ENCODE results near the gene NUDT16L1. TPM values are rescaled to one million over a fixed set of nuclear protein-coding genes. Genes with fewer than 3 reads are reported as not detected.

Gene NUDT16L1
- total and polyA plus RNA-seq, 5 donors from 2014 or later: 43.7 to 110 (median 88.0) TPM

DNA sequence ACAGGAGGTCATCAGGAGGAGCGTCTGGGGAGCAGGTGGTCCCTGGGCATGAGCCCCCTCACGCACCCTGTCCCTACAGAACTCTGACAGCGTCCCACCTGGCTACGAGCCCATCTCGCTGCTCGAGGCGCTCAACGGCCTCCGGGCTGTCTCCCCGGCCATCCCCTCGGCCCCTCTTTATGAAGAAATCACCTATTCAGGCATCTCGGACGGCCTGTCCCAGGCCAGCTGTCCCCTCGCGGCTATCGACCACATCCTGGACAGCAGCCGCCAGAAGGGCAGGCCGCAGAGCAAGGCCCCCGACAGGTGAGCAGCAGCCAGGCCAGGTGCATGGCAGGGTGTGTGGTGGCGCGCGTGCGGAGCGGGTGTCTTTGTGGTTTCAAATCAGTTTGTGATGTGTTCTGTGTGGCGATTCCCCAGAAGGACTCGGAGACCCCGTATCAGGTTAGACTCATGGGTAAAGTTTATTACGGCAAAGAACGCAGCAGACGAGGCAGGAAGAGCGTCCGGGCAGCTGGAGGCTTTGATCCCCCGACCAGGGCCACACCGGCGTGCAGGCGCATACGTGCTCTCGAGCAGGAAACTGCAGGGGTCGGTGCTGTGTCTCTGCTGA, 11.8 kb upstream of the NUDT16L1 start:
- peaks cover 0 to 9% (median 5%) of the 10 kb centered on the region in 4 donors for H3K4me1 Mint-ChIP-seq
- H3K27ac Mint-ChIP-seq: peak overlapping the region in 1 of 3 donors; percentile 32
- DNase-seq: peak in 1 of 3 donors; percentile 30
- H3K36me3 Mint-ChIP-seq: peaks cover 13% of the 10 kb centered on the region
- no peak overlapping the region for H3K27ac ChIP-seq (ENCODE audit: insufficient read depth, low read length, poor library complexity, severe bottlenecking)
- H3K36me3 ChIP-seq (ENCODE audit: control insufficient read depth, insufficient read depth, low read length): peaks cover 20% of the 10 kb centered on the region
- H3K4me3 ChIP-seq (ENCODE audit: low read depth, low read length): no peak overlapping the region
- no peaks in the 10 kb centered on the region for H3K9me3 Mint-ChIP-seq
- H3K4me3 Mint-ChIP-seq: no peak overlapping the region
- H3K27me3 Mint-ChIP-seq: no peaks in the 10 kb centered on the region
- no peak for ATAC-seq (ENCODE audit: low read depth in 2 of 2)
- H3K27me3 ChIP-seq (ENCODE audit: control insufficient read depth, insufficient read depth, low read length): no peaks in the 10 kb centered on the region
- peaks cover 9% of the 10 kb centered on the region for H3K4me1 ChIP-seq (ENCODE audit: control insufficient read depth, insufficient read depth, low read length, poor library complexity, severe bottlenecking)
- no peaks in the 10 kb centered on the region for H3K9me3 ChIP-seq (ENCODE audit: control insufficient read depth in 2 of 2, low read length in 2 of 2)

DNA sequence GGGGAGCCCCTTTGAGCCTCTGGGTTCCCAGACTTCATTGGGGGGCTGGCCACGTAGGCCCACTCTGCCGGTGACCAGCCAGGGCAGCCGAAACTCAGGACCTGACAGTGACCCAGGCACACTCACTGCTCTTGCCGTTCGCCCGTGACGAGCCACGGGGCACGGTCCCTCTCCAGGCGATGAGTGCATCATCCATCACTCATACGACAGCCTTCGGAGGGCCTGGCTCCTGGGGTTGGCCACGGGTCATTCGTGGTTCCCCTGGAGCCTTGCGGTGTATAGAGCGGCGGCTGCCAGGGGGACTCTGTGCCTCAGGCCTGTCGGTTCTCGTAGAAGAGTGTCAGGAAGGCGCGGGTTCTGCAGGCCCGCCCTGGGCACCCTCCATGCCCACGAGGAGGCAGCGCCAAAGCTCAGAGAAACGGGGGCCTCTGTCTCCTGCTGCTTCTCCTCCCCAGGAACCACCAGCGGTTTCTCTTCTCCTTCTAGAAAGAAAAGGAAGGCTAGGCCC, 11.2 kb upstream of the NUDT16L1 start:
- Histone ChIP-seq H3K4me3 (ENCODE audit: low read depth, low read length) (no peak overlapping the region), H3K27ac (ENCODE audit: insufficient read depth, low read length, poor library complexity, severe bottlenecking) (no peak overlapping the region), H3K36me3 (ENCODE audit: control insufficient read depth, insufficient read depth, low read length) (peaks cover 20% of the 10 kb centered on the region), H3K4me1 (ENCODE audit: control insufficient read depth, insufficient read depth, low read length, poor library complexity, severe bottlenecking) (peaks cover 3% of the 10 kb centered on the region), H3K9me3 (ENCODE audit: control insufficient read depth in 2 of 2, low read length in 2 of 2) (no peaks in the 10 kb centered on the region), H3K27me3 (ENCODE audit: control insufficient read depth, insufficient read depth, low read length) (no peaks in the 10 kb centered on the region)
- DNase-seq (no peak), ATAC-seq (ENCODE audit: low read depth in 2 of 2) (no peak)
- Mint-ChIP-seq H3K27me3 (no peaks in the 10 kb centered on the region), H3K27ac (peak overlapping the region in 1 of 3 donors; percentile 32), H3K4me3 (peak overlapping the region in 1 of 4 donors; percentile 7), H3K36me3 (peaks cover 13% of the 10 kb centered on the region), H3K9me3 (no peaks in the 10 kb centered on the region), H3K4me1 (peaks cover 0 to 4% (median 2%) of the 10 kb centered on the region in 4 donors)

- H3K36me3 ChIP-seq (ENCODE audit: control insufficient read depth, insufficient read depth, low read length): peaks cover 20% of the 10 kb centered on the region
- H3K4me3 Mint-ChIP-seq: peak overlapping the region in 1 of 4 donors; percentile 36
- no peak overlapping the region for H3K27ac Mint-ChIP-seq
- H3K9me3 ChIP-seq (ENCODE audit: control insufficient read depth in 2 of 2, low read length in 2 of 2): no peaks in the 10 kb centered on the region
- DNase-seq (peak in 1 of 3 donors; percentile 33), ATAC-seq (ENCODE audit: low read depth in 2 of 2) (no peak)
- H3K27ac ChIP-seq (ENCODE audit: insufficient read depth, low read length, poor library complexity, severe bottlenecking): no peak overlapping the region
- H3K27me3 ChIP-seq (ENCODE audit: control insufficient read depth, insufficient read depth, low read length): no peaks in the 10 kb centered on the region
- no peaks in the 10 kb centered on the region for H3K27me3 Mint-ChIP-seq
- no peaks in the 10 kb centered on the region for H3K4me1 ChIP-seq (ENCODE audit: control insufficient read depth, insufficient read depth, low read length, poor library complexity, severe bottlenecking)
- H3K9me3 Mint-ChIP-seq: no peaks in the 10 kb centered on the region
- H3K36me3 Mint-ChIP-seq: peaks cover 13% of the 10 kb centered on the region
- no peak overlapping the region for H3K4me3 ChIP-seq (ENCODE audit: low read depth, low read length)
- peaks cover 0 to 4% (median 1%) of the 10 kb centered on the region in 4 donors for H3K4me1 Mint-ChIP-seq
Observed at GRCh38 chr16:4682616-4683254, 10.6 kb upstream of the NUDT16L1 start.

- ATAC-seq (ENCODE audit: low read depth in 2 of 2): no peak
- no peak overlapping the region for H3K4me3 ChIP-seq (ENCODE audit: low read depth, low read length)
- H3K4me1 ChIP-seq (ENCODE audit: control insufficient read depth, insufficient read depth, low read length, poor library complexity, severe bottlenecking): no peaks in the 10 kb centered on the region
- Mint-ChIP-seq H3K4me3 (peak overlapping the region in 1 of 4 donors; percentile 36), H3K36me3 (peaks cover 9% of the 10 kb centered on the region), H3K27me3 (no peaks in the 10 kb centered on the region), H3K9me3 (no peaks in the 10 kb centered on the region), H3K27ac (no peak overlapping the region), H3K4me1 (no peaks in the 10 kb centered on the region)
- no peaks in the 10 kb centered on the region for H3K9me3 ChIP-seq (ENCODE audit: control insufficient read depth in 2 of 2, low read length in 2 of 2)
- no peak overlapping the region for H3K27ac ChIP-seq (ENCODE audit: insufficient read depth, low read length, poor library complexity, severe bottlenecking)
- no peak for DNase-seq
- peaks cover 20% of the 10 kb centered on the region for H3K36me3 ChIP-seq (ENCODE audit: control insufficient read depth, insufficient read depth, low read length)
- H3K27me3 ChIP-seq (ENCODE audit: control insufficient read depth, insufficient read depth, low read length): no peaks in the 10 kb centered on the region
Observed at GRCh38 chr16:4683255-4684057, 9.9 kb upstream of the NUDT16L1 start.

DNA sequence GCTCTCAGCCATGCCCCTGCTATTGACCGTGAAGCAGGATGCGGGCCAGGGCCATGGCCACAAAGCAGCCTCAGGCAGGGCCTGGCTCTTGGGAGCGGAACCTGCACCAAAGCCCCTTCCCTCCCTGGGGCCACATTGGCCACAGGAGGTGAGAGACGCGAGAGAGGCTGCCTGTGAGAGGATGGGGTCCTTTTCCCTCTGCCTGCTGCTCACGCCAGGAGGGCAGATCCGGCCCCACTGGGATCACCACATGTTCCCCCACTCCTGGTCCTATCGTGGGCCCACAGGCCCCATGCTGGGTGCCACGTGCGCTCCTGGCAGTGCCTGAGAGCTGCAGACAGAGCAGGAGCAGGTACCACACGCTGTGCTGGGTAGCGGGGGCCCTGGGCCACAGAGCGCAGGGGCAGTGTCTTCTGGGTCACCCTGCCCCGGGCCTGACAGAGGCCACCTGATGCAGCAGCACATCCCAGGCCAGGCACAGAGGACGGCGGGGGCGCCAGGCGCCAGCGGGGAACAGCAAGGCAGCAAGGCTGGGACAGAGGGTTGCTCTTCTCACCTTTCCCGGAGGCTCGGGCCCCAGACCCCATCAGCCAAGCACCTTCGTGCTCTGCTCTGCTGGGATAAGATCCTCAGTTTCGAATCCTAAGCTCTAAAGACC, 9.2 kb upstream of the NUDT16L1 start:
- no peaks in the 10 kb centered on the region for H3K27me3 Mint-ChIP-seq
- Histone ChIP-seq H3K9me3 (ENCODE audit: control insufficient read depth in 2 of 2, low read length in 2 of 2) (no peaks in the 10 kb centered on the region), H3K27ac (ENCODE audit: insufficient read depth, low read length, poor library complexity, severe bottlenecking) (no peak overlapping the region), H3K4me3 (ENCODE audit: low read depth, low read length) (no peak overlapping the region), H3K4me1 (ENCODE audit: control insufficient read depth, insufficient read depth, low read length, poor library complexity, severe bottlenecking) (no peaks in the 10 kb centered on the region), H3K27me3 (ENCODE audit: control insufficient read depth, insufficient read depth, low read length) (no peaks in the 10 kb centered on the region), H3K36me3 (ENCODE audit: control insufficient read depth, insufficient read depth, low read length) (peaks cover 16% of the 10 kb centered on the region)
- H3K9me3 Mint-ChIP-seq: no peaks in the 10 kb centered on the region
- ATAC-seq (ENCODE audit: low read depth in 2 of 2): no peak
- peaks cover 8% of the 10 kb centered on the region for H3K36me3 Mint-ChIP-seq
- no peak overlapping the region for H3K4me3 Mint-ChIP-seq
- no peak for DNase-seq
- no peaks in the 10 kb centered on the region for H3K4me1 Mint-ChIP-seq
- H3K27ac Mint-ChIP-seq: peak overlapping the region in 1 of 3 donors; percentile 29

DNA sequence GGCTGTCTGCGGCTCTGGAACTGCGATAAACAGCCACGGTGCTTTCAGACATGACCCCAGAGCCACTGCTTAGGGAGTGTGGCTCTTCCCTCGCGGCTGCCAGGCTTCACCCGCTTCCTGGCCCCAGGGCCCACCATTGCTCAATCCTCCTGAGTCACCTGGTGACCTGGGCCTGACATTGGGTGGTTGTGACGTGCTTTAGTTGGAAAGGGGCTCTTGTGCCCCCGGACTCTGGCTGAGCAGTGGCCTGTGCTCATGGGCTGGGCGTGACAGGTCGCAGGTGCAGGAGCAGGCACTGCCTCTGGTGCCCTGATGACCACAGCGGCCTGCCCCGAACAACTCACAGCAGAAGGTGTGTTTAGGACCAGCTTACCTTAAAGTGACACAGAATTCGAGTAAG, 8.6 kb upstream of the NUDT16L1 start:
- DNase-seq: no peak

DNA sequence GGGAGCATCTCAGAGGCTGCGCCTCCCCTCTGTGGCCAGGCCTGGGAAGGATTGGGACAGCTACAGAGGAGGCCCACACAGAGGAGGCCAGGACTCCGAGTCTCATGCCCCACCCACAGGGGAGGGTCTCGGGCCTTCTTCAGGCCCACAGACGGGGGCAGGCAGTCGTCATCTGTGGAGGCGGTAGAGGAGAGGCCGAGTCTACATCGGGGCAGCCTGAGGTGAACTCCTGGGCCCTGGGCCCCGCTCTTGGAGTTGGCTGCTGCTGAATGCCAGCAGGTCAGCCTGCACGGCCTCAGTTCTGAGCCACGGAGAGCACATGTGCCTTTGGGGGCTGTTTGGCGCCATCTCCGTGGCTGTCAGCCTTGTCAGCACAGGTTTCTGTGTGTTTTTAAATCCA, 8.1 kb upstream of the NUDT16L1 start:
- Histone ChIP-seq H3K27me3 (ENCODE audit: control insufficient read depth, insufficient read depth, low read length) (no peaks in the 10 kb centered on the region), H3K27ac (ENCODE audit: insufficient read depth, low read length, poor library complexity, severe bottlenecking) (no peak overlapping the region), H3K9me3 (ENCODE audit: control insufficient read depth in 2 of 2, low read length in 2 of 2) (no peaks in the 10 kb centered on the region), H3K4me1 (ENCODE audit: control insufficient read depth, insufficient read depth, low read length, poor library complexity, severe bottlenecking) (no peaks in the 10 kb centered on the region), H3K4me3 (ENCODE audit: low read depth, low read length) (no peak overlapping the region), H3K36me3 (ENCODE audit: control insufficient read depth, insufficient read depth, low read length) (peaks cover 16% of the 10 kb centered on the region)
- Mint-ChIP-seq H3K9me3 (no peaks in the 10 kb centered on the region), H3K36me3 (peaks cover 8% of the 10 kb centered on the region), H3K27ac (no peak overlapping the region), H3K27me3 (no peaks in the 10 kb centered on the region), H3K4me1 (no peaks in the 10 kb centered on the region), H3K4me3 (peak overlapping the region in 1 of 4 donors; percentile 68)
- DNase-seq (no peak), ATAC-seq (ENCODE audit: low read depth in 2 of 2) (no peak)

More for the DNA sequence above, 8.6 kb upstream of the NUDT16L1 start:
- peaks cover 16% of the 10 kb centered on the region for H3K36me3 ChIP-seq (ENCODE audit: control insufficient read depth, insufficient read depth, low read length)
- no peak overlapping the region for H3K4me3 ChIP-seq (ENCODE audit: low read depth, low read length)
- peak overlapping the region in 1 of 4 donors; percentile 68 for H3K4me3 Mint-ChIP-seq
- no peaks in the 10 kb centered on the region for H3K9me3 Mint-ChIP-seq
- no peak for ATAC-seq (ENCODE audit: low read depth in 2 of 2)
- H3K9me3 ChIP-seq (ENCODE audit: control insufficient read depth in 2 of 2, low read length in 2 of 2): no peaks in the 10 kb centered on the region
- no peaks in the 10 kb centered on the region for H3K4me1 Mint-ChIP-seq
- no peaks in the 10 kb centered on the region for H3K27me3 ChIP-seq (ENCODE audit: control insufficient read depth, insufficient read depth, low read length)
- peaks cover 8% of the 10 kb centered on the region for H3K36me3 Mint-ChIP-seq
- H3K4me1 ChIP-seq (ENCODE audit: control insufficient read depth, insufficient read depth, low read length, poor library complexity, severe bottlenecking): no peaks in the 10 kb centered on the region
- no peak overlapping the region for H3K27ac ChIP-seq (ENCODE audit: insufficient read depth, low read length, poor library complexity, severe bottlenecking)
- H3K27ac Mint-ChIP-seq: peak overlapping the region in 1 of 3 donors; percentile 29
- no peaks in the 10 kb centered on the region for H3K27me3 Mint-ChIP-seq
